K562 (cell line): Measurements from ENCODE around the gene ABHD16A. TPM values are rescaled to one million over a fixed set of nuclear protein-coding genes. Genes with fewer than 3 reads are reported as not detected.
A peak's percentile ranks its signal among the peaks of the same experiment; 100 is the strongest.

Experiments
- CBFB ChIP-seq: sonication (generic); formaldehyde crosslinking; IDR thresholded peaks from 2 replicates; pipeline ENCODE4 v1.4.0; 2020; ENCODE audit warnings: mild to moderate bottlenecking, missing genetic modification reagents
- CBX1 ChIP-seq: sonication (generic); IDR thresholded peaks from 2 replicates; pipeline ENCODE4 v1.6.1; 2016; ENCODE audit warnings: antibody characterized with exemption, low read depth, mild to moderate bottlenecking
- ESRRA ChIP-seq: fragments of 450-650 bp; IDR thresholded peaks from 2 replicates; pipeline ENCODE4 v1.6.1; 2014; ENCODE audit warnings: low read depth, mild to moderate bottlenecking, moderate library complexity, borderline replicate concordance
- ETV6 ChIP-seq, 3 experiments: fragments of 150-350 bp in 1 of 3; sonication (generic) in 1 of 3; formaldehyde crosslinking in 1 of 3; IDR thresholded peaks; 2 replicates each; pipeline versions ENCODE4 v1.6.1 to v1.8.0; 2014 to 2022; ENCODE audit warnings: borderline replicate concordance in 2 of 3, low read depth in 2 of 3, antibody characterized with exemption in 1 of 3, low read length in 1 of 3, mild to moderate bottlenecking in 1 of 3, missing genetic modification reagents in 1 of 3
- FOXA3 ChIP-seq, 2 experiments: fragments of 450-650 bp in 1 of 2; sonication (generic) in 1 of 2; formaldehyde crosslinking; IDR thresholded peaks in 1 of 2; conservative IDR thresholded peaks in 1 of 2; 2 replicates each; pipeline versions ENCODE4 v1.4.0 to v1.8.0; 2020 to 2022; ENCODE audit warnings: mild to moderate bottlenecking in 2 of 2, missing genetic modification reagents in 1 of 2
- HOXB6 ChIP-seq: fragments of 250-450 bp; sonication (Bioruptor Pico); IDR thresholded peaks from 2 replicates; pipeline ENCODE4 v1.5.1; 2022; ENCODE audit warnings: mild to moderate bottlenecking, borderline replicate concordance
- NEUROD1 ChIP-seq: fragments of 150-350 bp; IDR thresholded peaks from 2 replicates; pipeline ENCODE4 v1.6.1; 2014; ENCODE audit warnings: borderline replicate concordance, low read length, low read depth; ENCODE audit not compliant: partially characterized antibody
- PCBP2 ChIP-seq: fragments of 200-400 bp; formaldehyde crosslinking; IDR thresholded peaks from 2 replicates; pipeline ENCODE4 v1.6.1; 2018; ENCODE audit warnings: low read length, low read depth, mild to moderate bottlenecking, moderate library complexity; ENCODE audit not compliant: poor library complexity, severe bottlenecking
- POLR2AphosphoS2 ChIP-seq: IDR thresholded peaks from 2 replicates; pipeline ENCODE4 v1.6.1; 2012; ENCODE audit warnings: low read length, improper control_type of control experiment
- RBM22 ChIP-seq: fragments of 200-400 bp; formaldehyde crosslinking; IDR thresholded peaks from 2 replicates; pipeline ENCODE4 v1.6.1; 2018; ENCODE audit warnings: low read length, low read depth; ENCODE audit not compliant: poor library complexity, severe bottlenecking
- SMAD2 ChIP-seq: fragments of 150-350 bp; IDR thresholded peaks from 2 replicates; pipeline ENCODE4 v1.6.1; 2014; ENCODE audit warnings: low read depth, mild to moderate bottlenecking, low read length
- SMAD4 ChIP-seq: fragments of 250-450 bp; sonication (Bioruptor Pico); conservative IDR thresholded peaks from 2 replicates; pipeline ENCODE4 v1.8.0; 2021; ENCODE audit warnings: inconsistent platforms, mild to moderate bottlenecking, moderate library complexity
- TCF3 ChIP-seq: sonication (generic); formaldehyde crosslinking; IDR thresholded peaks from 2 replicates; pipeline ENCODE4 v1.4.0; 2020; ENCODE audit warnings: mild to moderate bottlenecking, missing genetic modification reagents
- TCF7L2 ChIP-seq: fragments of 150-350 bp; IDR thresholded peaks from 2 replicates; pipeline ENCODE4 v1.6.1; 2016; ENCODE audit warnings: low read depth, mild to moderate bottlenecking, low read length, moderate library complexity
- ZNF311 ChIP-seq: fragments of 250-450 bp; sonication (Bioruptor Pico); IDR thresholded peaks from 2 replicates; pipeline ENCODE4 v1.4.0; 2020; ENCODE audit warnings: mild to moderate bottlenecking, moderate library complexity
- ZNF408 ChIP-seq: fragments of 250-450 bp; sonication (Bioruptor Pico); IDR thresholded peaks from 2 replicates; pipeline ENCODE4 v1.4.0; 2020; ENCODE audit warnings: low read depth, mild to moderate bottlenecking, moderate library complexity
- ZNF586 ChIP-seq: fragments of 450-650 bp; formaldehyde crosslinking; conservative IDR thresholded peaks from 2 replicates; pipeline ENCODE4 v1.4.0; 2020; ENCODE audit warnings: mild to moderate bottlenecking, moderate library complexity
- polyA plus RNA-seq, 8 experiments: library from polyadenylated mRNA; depleted of rRNA in 4 of 8; stranded (reverse) in 5 of 8; unstranded in 3 of 8; fragments of >200 nt; fragmentation: Nextera tagmentation in 2 of 8; fragmentation: Illumina TruSeq in 1 of 8; extraction: Ambion mirVana in 2 of 8; extraction: Trizol in 1 of 8; gene quantifications; 2 replicates each; pipeline versions ENCODE4 v1.2.1 to v1.2.3, GENCODE V29; 2011 to 2014; ENCODE audit warnings: inconsistent platforms in 1 of 8, missing spikeins in 1 of 8
- total RNA-seq, 7 experiments: library from RNA; depleted of rRNA in 6 of 7; stranded (reverse); fragments of >200 nt in 6 of 7; fragmentation: Illumina TruSeq in 2 of 7; extraction: Trizol in 2 of 7; gene quantifications; 2 replicates each; pipeline versions ENCODE4 v1.2.1 to v1.2.3, GENCODE V29; 2011 to 2021; ENCODE audit warnings: low replicate concordance in 1 of 7
- TF ChIP-seq, protein P1 (sequence below), 2 experiments: fragments of 450-650 bp in 1 of 2; IDR thresholded peaks; 2 replicates each; pipeline ENCODE4 v1.6.1; 2011 to 2017; ENCODE audit warnings: low read depth in 2 of 2, antibody characterized with exemption in 1 of 2, borderline replicate concordance in 1 of 2, low read length in 1 of 2, mild to moderate bottlenecking in 1 of 2, mixed read lengths in 1 of 2; ENCODE audit not compliant: control insufficient read depth in 1 of 2
- TF ChIP-seq, protein P2 (sequence below): sonication (generic); formaldehyde crosslinking; IDR thresholded peaks from 2 replicates; pipeline ENCODE4 v1.8.0; 2022; ENCODE audit warnings: mild to moderate bottlenecking, missing genetic modification reagents

ABHD16A gene
- total and polyA plus RNA-seq, 9 of the 15 experiments (the other 6 are each of a cell fraction or from before 2014, with no cell fraction given): 25.8 to 120 (median 81.6) TPM

GRCh38 chr6:31652925-31653724, 50.0 kb downstream of the ABHD16A start (continued):
- TF ChIP-seq TCF3 (no peak), SMAD4 (0 out of 2 replicates have a peak, but pooled peaks have one; percentile 6), NEUROD1 (no peak), ZNF586 (CRISPR knock-in tag) (0 out of 2 replicates have a peak, but pooled peaks have one; percentile 65), CBX1 (no peak), PCBP2 (no peak), FOXA3 (CRISPR knock-in tag; conservative IDR thresholded peaks at IDR 0.05 in 1 of 2, IDR thresholded peaks at IDR 0.05 in 1 of 2) (0 out of 4 replicates have a peak, but pooled peaks of 1 of the 2 experiments have one; percentile 59), ZNF408 (CRISPR knock-in tag) (no peak), ZNF311 (CRISPR knock-in tag) (no peak), RBM22 (no peak), ESRRA (peak; percentile 81), CBFB (CRISPR knock-in tag) (peak; percentile 70; the same call in 1 of the 2 replicates), ETV6 (IDR thresholded peaks at IDR 0.05; ENCODE audit: borderline replicate concordance in 1 of 2, low read depth in 2 of 2, low read length in 1 of 2) (no peak), ETV6 (CRISPR knock-in tag; IDR thresholded peaks at IDR 0.05; ENCODE audit: borderline replicate concordance) (no peak), HOXB6 (CRISPR knock-in tag) (no peak), SMAD2 (no peak), POLR2AphosphoS2 (peak; percentile 98), TCF7L2 (no peak)
- TF ChIP-seq, protein P1, sequence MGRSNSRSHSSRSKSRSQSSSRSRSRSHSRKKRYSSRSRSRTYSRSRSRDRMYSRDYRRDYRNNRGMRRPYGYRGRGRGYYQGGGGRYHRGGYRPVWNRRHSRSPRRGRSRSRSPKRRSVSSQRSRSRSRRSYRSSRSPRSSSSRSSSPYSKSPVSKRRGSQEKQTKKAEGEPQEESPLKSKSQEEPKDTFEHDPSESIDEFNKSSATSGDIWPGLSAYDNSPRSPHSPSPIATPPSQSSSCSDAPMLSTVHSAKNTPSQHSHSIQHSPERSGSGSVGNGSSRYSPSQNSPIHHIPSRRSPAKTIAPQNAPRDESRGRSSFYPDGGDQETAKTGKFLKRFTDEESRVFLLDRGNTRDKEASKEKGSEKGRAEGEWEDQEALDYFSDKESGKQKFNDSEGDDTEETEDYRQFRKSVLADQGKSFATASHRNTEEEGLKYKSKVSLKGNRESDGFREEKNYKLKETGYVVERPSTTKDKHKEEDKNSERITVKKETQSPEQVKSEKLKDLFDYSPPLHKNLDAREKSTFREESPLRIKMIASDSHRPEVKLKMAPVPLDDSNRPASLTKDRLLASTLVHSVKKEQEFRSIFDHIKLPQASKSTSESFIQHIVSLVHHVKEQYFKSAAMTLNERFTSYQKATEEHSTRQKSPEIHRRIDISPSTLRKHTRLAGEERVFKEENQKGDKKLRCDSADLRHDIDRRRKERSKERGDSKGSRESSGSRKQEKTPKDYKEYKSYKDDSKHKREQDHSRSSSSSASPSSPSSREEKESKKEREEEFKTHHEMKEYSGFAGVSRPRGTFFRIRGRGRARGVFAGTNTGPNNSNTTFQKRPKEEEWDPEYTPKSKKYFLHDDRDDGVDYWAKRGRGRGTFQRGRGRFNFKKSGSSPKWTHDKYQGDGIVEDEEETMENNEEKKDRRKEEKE (IDR thresholded peaks at IDR 0.05; ENCODE audit: borderline replicate concordance in 1 of 2, control insufficient read depth in 1 of 2, low read depth in 2 of 2, low read length in 1 of 2): 0 out of 4 replicates have a peak, but pooled peaks of 1 of the 2 experiments have one; percentile 59
- TF ChIP-seq, protein P2, sequence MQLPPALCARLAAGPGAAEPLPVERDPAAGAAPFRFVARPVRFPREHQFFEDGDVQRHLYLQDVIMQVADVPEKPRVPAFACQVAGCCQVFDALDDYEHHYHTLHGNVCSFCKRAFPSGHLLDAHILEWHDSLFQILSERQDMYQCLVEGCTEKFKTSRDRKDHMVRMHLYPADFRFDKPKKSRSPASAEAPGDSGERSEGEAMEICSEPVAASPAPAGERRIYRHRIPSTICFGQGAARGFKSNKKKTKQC (CRISPR knock-in tag): no peak; the same call in 1 of the 2 replicates
